ENCODE data around the gene BMPR1A. TPM values are rescaled to one million over a fixed set of nuclear protein-coding genes. Genes with fewer than 3 reads are reported as not detected.

Gene BMPR1A
- total RNA-seq (10 to 100 TPM; 60.4 to 92.0 (median 65.6) TPM), polyA plus RNA-seq (10.8 TPM)
- long read RNA-seq, donor 1, full-length matches to known transcripts: 35 of 67 reads
- long read RNA-seq, donor 1, partial matches to known transcripts: 6 of 67 reads
- long read RNA-seq, donor 1, other reads (novel, unspliced or antisense): 26 of 67 reads
- long read RNA-seq, donor 2, full-length matches to known transcripts: 17 of 36 reads
- long read RNA-seq, donor 2, partial matches to known transcripts: 2 of 36 reads
- long read RNA-seq, donor 2, other reads (novel, unspliced or antisense): 17 of 36 reads
- long read RNA-seq, donor 3, full-length matches to known transcripts: 130 of 271 reads
- long read RNA-seq, donor 3, partial matches to known transcripts: 32 of 271 reads
- long read RNA-seq, donor 3, other reads (novel, unspliced or antisense): 109 of 271 reads
- long read RNA-seq, donor 4, full-length matches to known transcripts: 13 of 25 reads
- long read RNA-seq, donor 4, partial matches to known transcripts: 2 of 25 reads
- long read RNA-seq, donor 4, other reads (novel, unspliced or antisense): 10 of 25 reads

- intact Hi-C loops (cut with DNase I): loop anchor here in 2 of 4 donors (5.0 to 10.0 kb wide), 2 partner anchors 141 to 148 kb away; no protein-coding TSS in a partner anchor
- ATAC-seq (peak; percentile 20 to 35), DNase-seq (peak; percentile 89 to 97 (median 97))
- Histone ChIP-seq H3K9me3 (ENCODE audit: control insufficient read depth, low read length) (no peaks in the 10 kb centered on the region), H3K27ac (ENCODE audit: low read length) (peak within 1 kb of the TSS; percentile 90), H3K4me1 (ENCODE audit: control insufficient read depth, insufficient read depth, low read length) (peaks cover 3% of the 10 kb centered on the region), H3K27me3 (ENCODE audit: control insufficient read depth, insufficient read depth) (no peaks in the 10 kb centered on the region), H3K4me3 (ENCODE audit: low read length) (peak within 1 kb of the TSS; percentile 70)
- WGBS: under 1% methylated on average over 83 of the region's 85 CpGs
Measured at GRCh38 chr10:86756511-86757112, at the start of gene BMPR1A. BMPR1A (plus strand) TSS chr10:86756619; CDS start chr10:86876019, 119,400 bp downstream.

GRCh38 chr10:86706977-86707376 is 49.4 kb upstream of the BMPR1A start:
- H3K27ac ChIP-seq (ENCODE audit: low read length): no peak overlapping the region
- ATAC-seq (no peak), DNase-seq (no peak)
- 78% methylated on average over 1 of the region's 1 CpG for WGBS
- H3K27me3 ChIP-seq (ENCODE audit: control insufficient read depth, insufficient read depth): no peaks in the 10 kb centered on the region
- intact Hi-C loops (cut with DNase I): loop anchor here in 1 of 4 donors (5.0 kb wide), 1 partner anchor 190 kb away; no protein-coding TSS in a partner anchor
- H3K4me3 ChIP-seq (ENCODE audit: low read length): no peak overlapping the region
- no peaks in the 10 kb centered on the region for H3K4me1 ChIP-seq (ENCODE audit: control insufficient read depth, insufficient read depth, low read length)
- no peaks in the 10 kb centered on the region for H3K9me3 ChIP-seq (ENCODE audit: control insufficient read depth, low read length)

GRCh38 chr10:86707505-86707904 is 48.9 kb upstream of the BMPR1A start:
- H3K27ac ChIP-seq (ENCODE audit: low read length): no peak overlapping the region
- H3K4me3 ChIP-seq (ENCODE audit: low read length): no peak overlapping the region
- H3K4me1 ChIP-seq (ENCODE audit: control insufficient read depth, insufficient read depth, low read length): peaks cover 4% of the 10 kb centered on the region
- H3K9me3 ChIP-seq (ENCODE audit: control insufficient read depth, low read length): no peaks in the 10 kb centered on the region
- no peaks in the 10 kb centered on the region for H3K27me3 ChIP-seq (ENCODE audit: control insufficient read depth, insufficient read depth)
- 57% methylated on average over 4 of the region's 4 CpGs for WGBS
- DNase-seq: no peak
- intact Hi-C loops (cut with DNase I): loop anchor here in 1 of 4 donors (5.0 kb wide), 1 partner anchor 190 kb away; no protein-coding TSS in a partner anchor
- ATAC-seq: no peak

GRCh38 chr10:86708068-86708782 is 48.2 kb upstream of the BMPR1A start:
- 79% methylated on average over 8 of the region's 8 CpGs for WGBS
- intact Hi-C loops (cut with DNase I): loop anchor here in 1 of 4 donors (5.0 kb wide), 1 partner anchor 189 kb away; no protein-coding TSS in a partner anchor
- ATAC-seq: no peak
- Histone ChIP-seq H3K27ac (ENCODE audit: low read length) (no peak overlapping the region), H3K27me3 (ENCODE audit: control insufficient read depth, insufficient read depth) (no peaks in the 10 kb centered on the region), H3K4me1 (ENCODE audit: control insufficient read depth, insufficient read depth, low read length) (peaks cover 4% of the 10 kb centered on the region), H3K4me3 (ENCODE audit: low read length) (no peak overlapping the region), H3K9me3 (ENCODE audit: control insufficient read depth, low read length) (no peaks in the 10 kb centered on the region)
- DNase-seq: peak in 1 of 3 donors; percentile 58

- ATAC-seq: no peak
Measured at GRCh38 chr10:86708783-86709380, 47.5 kb upstream of the BMPR1A start.

GRCh38 chr10:86709396-86710185 is 46.8 kb upstream of the BMPR1A start:
- intact Hi-C loops (cut with DNase I): loop anchor here in 1 of 4 donors (5.0 kb wide), 1 partner anchor 188 kb away; no protein-coding TSS in a partner anchor
- 89% methylated on average over 16 of the region's 16 CpGs for WGBS

More at GRCh38 chr10:86708783-86709380, 47.5 kb upstream of the BMPR1A start:
- 63% methylated on average over 5 of the region's 5 CpGs for WGBS
- no peaks in the 10 kb centered on the region for H3K9me3 ChIP-seq (ENCODE audit: control insufficient read depth, low read length)
- peak overlapping the region; percentile 0 for H3K27ac ChIP-seq (ENCODE audit: low read length)
- DNase-seq: no peak
- no peaks in the 10 kb centered on the region for H3K27me3 ChIP-seq (ENCODE audit: control insufficient read depth, insufficient read depth)
- intact Hi-C loops (cut with DNase I): loop anchor here in 1 of 4 donors (5.0 kb wide), 1 partner anchor 188 kb away; no protein-coding TSS in a partner anchor
- H3K4me1 ChIP-seq (ENCODE audit: control insufficient read depth, insufficient read depth, low read length): peaks cover 4% of the 10 kb centered on the region
- H3K4me3 ChIP-seq (ENCODE audit: low read length): no peak overlapping the region

GRCh38 chr10:86710987-86711512 is 45.4 kb upstream of the BMPR1A start:
- H3K27me3 ChIP-seq (ENCODE audit: control insufficient read depth, insufficient read depth): no peaks in the 10 kb centered on the region
- H3K4me3 ChIP-seq (ENCODE audit: low read length): peak overlapping the region; percentile 92
- H3K27ac ChIP-seq (ENCODE audit: low read length): peak overlapping the region; percentile 91
- 4% methylated on average over 46 of the region's 46 CpGs for WGBS
- peaks cover 4% of the 10 kb centered on the region for H3K4me1 ChIP-seq (ENCODE audit: control insufficient read depth, insufficient read depth, low read length)
- ATAC-seq: peak; percentile 83 to 85
- H3K9me3 ChIP-seq (ENCODE audit: control insufficient read depth, low read length): no peaks in the 10 kb centered on the region
- intact Hi-C loops (cut with DNase I): no loop called here
- DNase-seq: peak; percentile 89 to 97 (median 97)

More at GRCh38 chr10:86709396-86710185, 46.8 kb upstream of the BMPR1A start:
- peak overlapping the region; percentile 0 for H3K27ac ChIP-seq (ENCODE audit: low read length)
- H3K4me3 ChIP-seq (ENCODE audit: low read length): no peak overlapping the region
- peak; percentile 0 for ATAC-seq
- DNase-seq: peak in 1 of 3 donors; percentile 69
- H3K9me3 ChIP-seq (ENCODE audit: control insufficient read depth, low read length): no peaks in the 10 kb centered on the region
- H3K4me1 ChIP-seq (ENCODE audit: control insufficient read depth, insufficient read depth, low read length): peaks cover 4% of the 10 kb centered on the region
- H3K27me3 ChIP-seq (ENCODE audit: control insufficient read depth, insufficient read depth): no peaks in the 10 kb centered on the region

- intact Hi-C loops (cut with DNase I): no loop called here
- DNase-seq: peak; percentile 57 to 82 (median 79)
Measured at GRCh38 chr10:86711513-86712316, 44.7 kb upstream of the BMPR1A start.

GRCh38 chr10:86712317-86712707 is 44.1 kb upstream of the BMPR1A start:
- WGBS: 48% methylated on average over 9 of the region's 9 CpGs

More at GRCh38 chr10:86711513-86712316, 44.7 kb upstream of the BMPR1A start:
- H3K4me1 ChIP-seq (ENCODE audit: control insufficient read depth, insufficient read depth, low read length): peaks cover 4% of the 10 kb centered on the region
- WGBS: 1% methylated on average over 82 of the region's 82 CpGs
- H3K27ac ChIP-seq (ENCODE audit: low read length): peak overlapping the region; percentile 91
- peak; percentile 25 to 42 for ATAC-seq
- H3K9me3 ChIP-seq (ENCODE audit: control insufficient read depth, low read length): no peaks in the 10 kb centered on the region
- peak overlapping the region; percentile 92 for H3K4me3 ChIP-seq (ENCODE audit: low read length)
- H3K27me3 ChIP-seq (ENCODE audit: control insufficient read depth, insufficient read depth): no peaks in the 10 kb centered on the region

More at GRCh38 chr10:86712317-86712707, 44.1 kb upstream of the BMPR1A start:
- H3K9me3 ChIP-seq (ENCODE audit: control insufficient read depth, low read length): no peaks in the 10 kb centered on the region
- no peak for DNase-seq
- H3K4me1 ChIP-seq (ENCODE audit: control insufficient read depth, insufficient read depth, low read length): peaks cover 4% of the 10 kb centered on the region
- H3K27me3 ChIP-seq (ENCODE audit: control insufficient read depth, insufficient read depth): no peaks in the 10 kb centered on the region
- H3K4me3 ChIP-seq (ENCODE audit: low read length): peak overlapping the region; percentile 92
- intact Hi-C loops (cut with DNase I): no loop called here
- H3K27ac ChIP-seq (ENCODE audit: low read length): peak overlapping the region; percentile 91
- no peak for ATAC-seq

Measured in right cardiac atrium (tissue), 5 donors.